Smooth muscle cell (in vitro differentiated cells): ENCODE data around the gene PLXNB1. TPM values are rescaled to one million over a fixed set of nuclear protein-coding genes. Genes with fewer than 3 reads are reported as not detected.

Source experiments
- DNase-seq: peaks from one replicate; lab custom pipeline; 2025; ENCODE audit not compliant: unreplicated experiment; lab: John Stamatoyannopoulos, UW
- H2AFZ ChIP-seq: fragments of 200-600 bp; sonication (generic); 2 replicates; pipeline ENCODE4 v1.6.0; 2016; ENCODE audit warnings: antibody characterized with exemption, low read depth, mild to moderate bottlenecking
- H3F3A ChIP-seq: fragments of 200-600 bp; sonication (generic); 2 replicates; pipeline ENCODE4 v1.6.0; 2017; ENCODE audit warnings: antibody characterized with exemption, low read depth
- H3K27ac ChIP-seq: fragments of 200-600 bp; sonication (generic); 2 replicates; pipeline ENCODE4 v1.5.1; 2016; ENCODE audit warnings: low read depth, mild to moderate bottlenecking
- H3K27me3 ChIP-seq: fragments of 200-600 bp; sonication (generic); 2 replicates; pipeline ENCODE4 v1.6.1; 2016; ENCODE audit warnings: low read depth, mild to moderate bottlenecking
- H3K36me3 ChIP-seq: fragments of 200-600 bp; sonication (generic); 2 replicates; pipeline ENCODE4 v1.5.1; 2016; ENCODE audit warnings: low read depth
- H3K4me1 ChIP-seq: fragments of 200-600 bp; sonication (generic); 2 replicates; pipeline ENCODE4 v1.5.1; 2016; ENCODE audit warnings: low read depth
- H3K4me2 ChIP-seq: fragments of 200-600 bp; sonication (generic); 2 replicates; pipeline ENCODE4 v1.6.0; 2016; ENCODE audit warnings: mild to moderate bottlenecking
- H3K4me3 ChIP-seq: fragments of 200-600 bp; sonication (generic); 2 replicates; pipeline ENCODE4 v1.5.1; 2016; ENCODE audit warnings: mild to moderate bottlenecking
- H3K79me2 ChIP-seq: fragments of 200-600 bp; sonication (generic); 2 replicates; pipeline ENCODE4 v1.6.0; 2016; ENCODE audit warnings: low read depth, mild to moderate bottlenecking
- H3K9ac ChIP-seq: fragments of 200-600 bp; sonication (generic); 2 replicates; pipeline ENCODE4 v1.6.0; 2016; ENCODE audit warnings: low read depth
- H3K9me3 ChIP-seq: fragments of 200-600 bp; sonication (generic); replicated peaks from 2 replicates; pipeline ENCODE4 v1.5.1; 2016; ENCODE audit warnings: low read depth
- H4K20me1 ChIP-seq: fragments of 200-600 bp; sonication (generic); 2 replicates; pipeline ENCODE4 v1.6.0; 2016; ENCODE audit warnings: low read depth
- WGBS: methylation state at CpG from one replicate; pipeline ENCODE4 v1.1.7; 2016; ENCODE audit warnings: low lambda C conversion rate; 5-methylcytosine and 5-hydroxymethylcytosine counted together
- polyA plus RNA-seq: library from polyadenylated mRNA; unstranded; fragments of >200 nt; fragmentation: Nextera tagmentation; extraction: Ambion mirVana; gene quantifications from 2 replicates; pipeline ENCODE4 v1.2.1, GENCODE V29; 2016
- total RNA-seq: library from RNA; depleted of rRNA; stranded (reverse); fragments of >200 nt; gene quantifications from 2 replicates; pipeline ENCODE4 v1.2.3, GENCODE V29; 2014
- TF ChIP-seq, protein P1 (sequence below): fragments of 200-600 bp; sonication (generic); IDR thresholded peaks from 2 replicates; pipeline ENCODE4 v1.5.1; 2017; ENCODE audit warnings: borderline replicate concordance, mild to moderate bottlenecking, antibody characterized with exemption; ENCODE audit not compliant: insufficient read depth, poor library complexity, severe bottlenecking

The PLXNB1 gene
- total and polyA plus RNA-seq, 2 experiments from 2014 or later, result 15.5 to 26.9 TPM

DNA sequence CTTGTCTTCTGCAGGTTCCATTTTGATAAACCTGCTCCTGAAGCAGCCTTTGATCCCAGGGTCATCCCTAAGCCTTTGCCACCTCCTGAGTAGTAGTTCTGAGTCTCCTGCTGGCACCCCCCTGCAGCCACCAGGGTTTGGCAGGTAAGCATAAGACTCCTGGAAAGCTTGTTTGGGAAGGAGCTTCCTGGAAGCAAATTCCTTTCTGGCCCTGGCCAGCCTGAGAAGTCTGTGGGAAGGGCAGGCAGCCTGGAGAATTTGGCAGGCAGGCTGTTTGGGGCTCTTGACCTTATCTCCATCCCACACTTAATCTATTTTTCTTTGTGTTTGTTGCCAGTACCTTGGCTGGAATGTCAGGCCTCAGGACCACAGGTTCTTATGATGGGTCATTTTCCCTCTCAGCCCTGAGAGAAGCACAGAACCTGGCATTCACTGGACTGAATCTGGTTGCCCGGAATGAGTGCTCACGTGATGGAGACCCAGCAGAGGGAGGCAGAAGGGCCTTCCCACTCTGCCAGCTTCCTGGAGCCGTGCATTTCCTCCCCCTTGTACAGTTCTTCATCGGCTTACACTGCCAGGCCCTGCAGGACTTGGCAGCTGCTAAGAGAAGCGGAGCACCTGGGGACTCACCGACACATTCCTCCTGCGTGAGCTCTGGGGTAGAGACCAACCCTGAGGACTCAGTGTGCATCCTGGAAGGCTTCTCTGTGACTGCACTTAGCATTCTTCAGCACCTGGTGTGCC lies 30.1 kb upstream of the PLXNB1 start:
- no peak overlapping the region for H3K4me2 ChIP-seq
- no peak for DNase-seq
- H3K79me2 ChIP-seq, result no peaks in the 10 kb centered on the region
- no peaks in the 10 kb centered on the region for H4K20me1 ChIP-seq
- no peaks in the 10 kb centered on the region for H3K27me3 ChIP-seq
- H3K36me3 ChIP-seq, result no peaks in the 10 kb centered on the region
- H3K27ac ChIP-seq, result no peak overlapping the region
- H3K9ac ChIP-seq, result no peak overlapping the region
- no peaks in the 10 kb centered on the region for H3F3A ChIP-seq
- H3K4me1 ChIP-seq, result no peaks in the 10 kb centered on the region
- no peak overlapping the region for H3K4me3 ChIP-seq
- H3K9me3 ChIP-seq, result no peaks in the 10 kb centered on the region
- WGBS, result 95% methylated on average over 7 of the region's 7 CpGs
- no peak overlapping the region for H2AFZ ChIP-seq
- TF ChIP-seq, protein P1, sequence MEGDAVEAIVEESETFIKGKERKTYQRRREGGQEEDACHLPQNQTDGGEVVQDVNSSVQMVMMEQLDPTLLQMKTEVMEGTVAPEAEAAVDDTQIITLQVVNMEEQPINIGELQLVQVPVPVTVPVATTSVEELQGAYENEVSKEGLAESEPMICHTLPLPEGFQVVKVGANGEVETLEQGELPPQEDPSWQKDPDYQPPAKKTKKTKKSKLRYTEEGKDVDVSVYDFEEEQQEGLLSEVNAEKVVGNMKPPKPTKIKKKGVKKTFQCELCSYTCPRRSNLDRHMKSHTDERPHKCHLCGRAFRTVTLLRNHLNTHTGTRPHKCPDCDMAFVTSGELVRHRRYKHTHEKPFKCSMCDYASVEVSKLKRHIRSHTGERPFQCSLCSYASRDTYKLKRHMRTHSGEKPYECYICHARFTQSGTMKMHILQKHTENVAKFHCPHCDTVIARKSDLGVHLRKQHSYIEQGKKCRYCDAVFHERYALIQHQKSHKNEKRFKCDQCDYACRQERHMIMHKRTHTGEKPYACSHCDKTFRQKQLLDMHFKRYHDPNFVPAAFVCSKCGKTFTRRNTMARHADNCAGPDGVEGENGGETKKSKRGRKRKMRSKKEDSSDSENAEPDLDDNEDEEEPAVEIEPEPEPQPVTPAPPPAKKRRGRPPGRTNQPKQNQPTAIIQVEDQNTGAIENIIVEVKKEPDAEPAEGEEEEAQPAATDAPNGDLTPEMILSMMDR, result no peak

DNA sequence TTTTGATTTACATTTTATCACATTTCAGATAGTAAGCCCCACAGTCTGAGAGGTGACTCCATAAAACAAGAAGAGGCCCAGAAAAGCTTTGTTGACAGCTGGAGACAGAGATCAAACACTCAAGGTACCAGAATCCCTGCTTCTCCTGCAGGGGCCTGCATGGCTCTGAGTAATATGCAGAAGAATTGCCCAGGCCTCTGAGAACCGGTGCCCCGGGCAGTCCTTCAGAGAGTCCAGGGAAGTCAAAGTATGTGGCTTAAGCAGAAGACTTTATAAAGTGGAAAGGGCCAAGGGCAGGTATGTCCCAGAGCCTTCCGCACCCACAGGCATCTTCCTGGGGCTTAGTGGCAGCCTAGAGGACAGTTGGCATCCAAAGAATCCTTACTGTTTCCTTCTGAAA lies 29.4 kb upstream of the PLXNB1 start:
- Histone ChIP-seq H4K20me1 (no peaks in the 10 kb centered on the region), H3K27me3 (no peaks in the 10 kb centered on the region), H3K27ac (no peak overlapping the region), H3K79me2 (no peaks in the 10 kb centered on the region), H3K4me1 (no peaks in the 10 kb centered on the region), H2AFZ (no peak overlapping the region), H3K9ac (no peak overlapping the region), H3K4me3 (no peak overlapping the region), H3K36me3 (no peaks in the 10 kb centered on the region), H3K9me3 (no peaks in the 10 kb centered on the region), H3K4me2 (no peak overlapping the region), H3F3A (no peaks in the 10 kb centered on the region)
- TF ChIP-seq, protein P1, result no peak
- no peak for DNase-seq
- WGBS, result 74% methylated on average over 3 of the region's 3 CpGs

DNA sequence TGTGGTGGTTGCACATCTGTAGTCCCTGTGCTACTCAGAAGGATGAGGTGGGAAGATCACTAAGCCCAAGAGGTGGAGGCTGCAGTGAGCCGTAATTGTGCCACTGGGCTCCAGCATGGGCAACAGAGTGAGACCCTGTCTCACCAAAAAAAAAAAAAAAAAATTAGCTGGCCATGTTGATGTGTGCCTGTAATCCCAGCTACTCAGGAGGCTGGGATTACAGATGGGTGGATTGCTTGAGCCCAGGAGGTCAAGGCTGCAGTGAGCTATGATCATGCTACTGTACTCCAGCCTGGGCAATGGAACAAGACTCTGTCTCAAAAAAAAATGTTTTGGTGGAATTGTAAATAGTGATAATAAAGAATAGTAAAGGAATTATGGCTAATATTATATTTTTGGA lies 26.6 kb upstream of the PLXNB1 start:
- Histone ChIP-seq H4K20me1 (no peaks in the 10 kb centered on the region), H3K4me1 (no peaks in the 10 kb centered on the region), H3K9ac (no peak overlapping the region), H3K4me3 (no peak overlapping the region), H2AFZ (no peak overlapping the region), H3F3A (no peaks in the 10 kb centered on the region), H3K79me2 (no peaks in the 10 kb centered on the region), H3K9me3 (no peaks in the 10 kb centered on the region), H3K36me3 (no peaks in the 10 kb centered on the region), H3K27ac (no peak overlapping the region), H3K27me3 (no peaks in the 10 kb centered on the region), H3K4me2 (no peak overlapping the region)
- WGBS, result 100% methylated on average over 1 of the region's 1 CpG
- TF ChIP-seq, protein P1, result no peak
- DNase-seq, result no peak

DNA sequence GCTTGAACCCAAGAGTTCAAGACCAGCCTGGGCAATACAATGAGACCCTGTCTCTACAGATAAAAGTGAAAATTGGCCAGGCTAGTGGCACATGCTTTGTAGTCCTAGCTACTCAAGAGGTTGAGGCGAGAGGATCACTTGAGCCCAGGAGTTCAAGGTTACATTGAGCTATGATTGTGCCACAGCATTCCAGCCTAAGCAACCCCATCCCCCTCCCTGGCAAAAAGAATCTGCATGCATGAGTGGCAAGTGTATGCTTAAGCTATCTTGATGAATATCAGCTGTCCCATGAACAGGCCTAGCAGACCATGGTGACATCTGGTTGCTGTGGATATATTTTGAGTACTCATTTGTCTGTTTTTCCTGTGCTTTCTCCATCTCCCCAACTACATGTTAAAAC lies 21.4 kb upstream of the PLXNB1 start:
- no peak overlapping the region for H3K9ac ChIP-seq
- H4K20me1 ChIP-seq, result no peaks in the 10 kb centered on the region
- no peak overlapping the region for H3K4me2 ChIP-seq
- H3K27ac ChIP-seq, result no peak overlapping the region
- no peak for DNase-seq
- TF ChIP-seq, protein P1, result no peak
- peaks cover 14% of the 10 kb centered on the region for H3K79me2 ChIP-seq
- WGBS, result 100% methylated on average over 1 of the region's 1 CpG
- no peaks in the 10 kb centered on the region for H3K27me3 ChIP-seq
- no peaks in the 10 kb centered on the region for H3K36me3 ChIP-seq
- peaks cover 10% of the 10 kb centered on the region for H3K4me1 ChIP-seq
- H2AFZ ChIP-seq, result no peak overlapping the region
- H3F3A ChIP-seq, result no peaks in the 10 kb centered on the region
- H3K4me3 ChIP-seq, result no peak overlapping the region
- H3K9me3 ChIP-seq, result no peaks in the 10 kb centered on the region
